Testis (tissue), 3 donors: Measurements from ENCODE around the gene GSG1. TPM values are rescaled to one million over a fixed set of nuclear protein-coding genes. Genes with fewer than 3 reads are reported as not detected.

Experiments
- DNase-seq: peaks from one replicate; pipeline ENCODE4 v3.0.0-alpha.2; 2019
- H3K27ac ChIP-seq, 2 donors: fragments of 200-600 bp; sonication (generic); one replicate each; pipeline ENCODE4 v1.5.1; 2019
- H3K27me3 ChIP-seq: fragments of 200-600 bp; sonication (generic); one replicate; pipeline ENCODE4 v1.5.1; 2019
- H3K36me3 ChIP-seq: fragments of 200-600 bp; sonication (generic); one replicate; pipeline ENCODE4 v1.5.1; 2017; ENCODE audit warnings: low read depth; ENCODE audit errors: missing control alignments
- H3K4me1 ChIP-seq: fragments of 200-600 bp; sonication (generic); one replicate; pipeline ENCODE4 v1.5.1; 2019
- H3K4me3 ChIP-seq, 2 donors: fragments of 200-600 bp; sonication (generic); one replicate each; pipeline ENCODE4 v1.5.1; 2017 to 2019
- H3K9me3 ChIP-seq: fragments of 200-600 bp; sonication (generic); one replicate; pipeline ENCODE4 v1.5.1; 2017
- CTCF ChIP-seq, 3 experiments: fragments of 450-650 bp in 2 of 3; fragments of 200-600 bp in 1 of 3; sonication (generic) in 1 of 3; IDR thresholded peaks; one replicate each; pipeline ENCODE4 v1.5.1; 2016 to 2019; ENCODE audit warnings: antibody characterized with exemption in 3 of 3, mild to moderate bottlenecking in 2 of 3, moderate library complexity in 1 of 3
- POLR2A ChIP-seq: fragments of 450-650 bp; IDR thresholded peaks from one replicate; pipeline ENCODE4 v1.6.1; 2017; ENCODE audit warnings: antibody characterized with exemption, mild to moderate bottlenecking, moderate library complexity
- WGBS, 2 donors: methylation state at CpG; one replicate each; pipeline ENCODE4 v1.1.5; 2018; 5-methylcytosine and 5-hydroxymethylcytosine counted together
- intact Hi-C: fragments of 100-400 bp; cut with DNase I; formaldehyde crosslinking; loops from one replicate; pipeline ENCODE4 v1.15.1; 2023; ENCODE audit warnings: low total_unique reads
- polyA plus RNA-seq: library from polyadenylated mRNA; stranded (reverse); fragments of 350-450 nt; fragmentation: Illumina TruSeq; extraction: RNeasy Lipid Tissue Mini Kit (QIAGEN cat#74804); gene quantifications from one replicate; pipeline ENCODE4 v1.2.3, GENCODE V29; 2014; ENCODE audit warnings: low read depth, low replicate concordance; ENCODE audit not compliant: insufficient read depth
- total RNA-seq, 2 donors: library from RNA; depleted of rRNA; stranded (reverse); fragments of >200 nt; gene quantifications; one replicate each; pipeline ENCODE4 v1.2.3, GENCODE V29; 2016

GSG1 gene
- total and polyA plus RNA-seq, 3 donors from 2014 or later, result 133 to 695 (median 449) TPM

DNA sequence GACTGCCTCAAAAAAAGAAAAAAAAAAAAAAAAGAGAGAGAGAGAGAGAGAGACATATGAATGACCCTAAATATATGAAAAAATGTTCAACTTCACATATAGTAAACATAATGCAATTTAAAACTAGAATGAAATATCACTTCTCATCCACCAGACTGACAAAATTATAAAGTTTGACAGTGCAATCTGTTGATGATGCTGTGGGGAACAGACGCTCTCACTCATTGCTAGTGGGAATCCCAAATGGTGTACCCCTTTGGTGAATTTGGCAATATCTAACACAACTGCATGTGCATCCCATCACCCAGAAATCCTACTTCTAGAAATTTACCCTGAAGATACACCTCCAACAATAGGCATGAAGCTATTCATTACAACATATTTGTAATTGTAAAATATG is 2.3 kb upstream of the GSG1 start:
- TF ChIP-seq CTCF (IDR thresholded peaks at IDR 0.05) (no peak), POLR2A (no peak)
- DNase-seq, result no peak
- 94 to 97% methylated on average over 1 of the region's 1 CpG for WGBS, 2 donors

DNA sequence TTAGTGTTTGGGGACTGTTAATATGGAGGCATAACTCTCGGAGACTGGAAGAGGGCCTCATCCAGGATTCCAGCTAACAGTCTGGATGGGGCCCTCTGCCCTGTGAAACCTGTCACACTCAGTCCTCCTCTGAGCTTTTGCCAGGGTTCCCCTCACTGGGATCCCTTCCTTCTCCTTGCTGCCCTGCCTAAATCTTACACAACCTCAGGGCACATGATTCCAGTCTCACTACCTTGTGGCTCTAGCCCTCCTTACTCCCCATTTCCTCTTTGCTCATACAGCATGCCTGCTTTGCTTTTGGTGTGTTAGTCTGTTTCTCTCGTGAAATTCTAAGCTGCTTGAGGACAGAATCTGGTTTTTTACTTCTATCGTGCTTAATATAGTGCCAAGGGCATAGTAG is 942 bp upstream of the GSG1 start:
- DNase-seq, result no peak
- no peaks in the 10 kb centered on the region for H3K9me3 ChIP-seq
- H3K4me1 ChIP-seq, result peaks cover 24% of the 10 kb centered on the region
- no peaks in the 10 kb centered on the region for H3K27me3 ChIP-seq
- no peak overlapping the region for H3K27ac ChIP-seq
- H3K4me3 ChIP-seq, result no peak overlapping the region
- intact Hi-C loops, result loop anchor here (5.0 kb wide), 1 partner anchor 93 kb away; the partner anchor contains the start of gene EMP1
- 90 to 91% methylated on average over 3 of the region's 3 CpGs for WGBS, 2 donors
- H3K36me3 ChIP-seq, result no peaks in the 10 kb centered on the region
- no peak for TF ChIP-seq CTCF (IDR thresholded peaks at IDR 0.05)
- TF ChIP-seq POLR2A, result no peak

More for the DNA sequence above, 2.3 kb upstream of the GSG1 start:
- Histone ChIP-seq H3K27me3 (no peaks in the 10 kb centered on the region), H3K9me3 (no peaks in the 10 kb centered on the region), H3K4me1 (peaks cover 15% of the 10 kb centered on the region), H3K36me3 (no peaks in the 10 kb centered on the region), H3K27ac (no peak overlapping the region), H3K4me3 (no peak overlapping the region)
- intact Hi-C loops, result no loop called here

DNA sequence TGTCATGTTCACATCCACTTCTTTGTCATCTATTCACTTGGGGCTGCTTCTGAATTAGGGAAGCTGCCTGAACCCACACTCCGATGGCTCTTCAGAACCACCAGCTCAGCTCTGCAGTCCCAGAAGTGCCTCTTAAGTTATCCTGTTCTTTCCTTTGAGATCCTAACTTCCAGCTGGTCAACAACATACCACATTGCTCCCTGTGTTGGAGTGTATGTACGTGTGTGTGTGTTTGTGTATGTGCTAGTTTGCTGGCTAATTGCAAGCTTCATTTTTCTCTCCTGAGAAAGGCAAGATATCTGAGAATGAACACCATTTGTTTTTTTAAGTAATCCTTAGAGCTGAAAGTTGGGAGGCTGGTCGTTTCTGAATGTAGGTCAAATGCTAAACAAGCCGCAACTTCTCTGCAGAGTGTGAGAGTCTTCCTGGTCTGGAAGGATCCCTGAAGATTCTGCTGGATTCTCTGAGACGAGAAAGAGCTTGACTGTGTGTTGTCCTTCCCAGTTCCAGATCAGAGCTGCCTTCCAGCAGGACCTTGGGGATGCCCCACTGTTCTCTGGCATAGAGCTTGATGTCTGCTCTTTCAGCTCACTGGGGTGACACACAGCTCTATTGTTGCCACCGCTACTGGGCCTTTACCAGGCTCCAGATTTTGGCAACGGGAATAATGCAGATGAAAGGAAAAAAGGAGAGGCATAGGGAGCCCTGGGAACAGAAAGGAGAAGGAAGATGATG is 839 bp downstream of the GSG1 start:
- WGBS, 2 donors, result 48 to 51% methylated on average over 7 of the region's 7 CpGs
- Histone ChIP-seq H3K9me3 (no peaks in the 10 kb centered on the region), H3K4me1 (peaks cover 24% of the 10 kb centered on the region), H3K4me3 (no peak overlapping the region), H3K27me3 (no peaks in the 10 kb centered on the region), H3K36me3 (no peaks in the 10 kb centered on the region), H3K27ac (peak overlapping the region in 1 of 2 donors; percentile 95)
- intact Hi-C loops, result loop anchor here (5.0 kb wide), 1 partner anchor 95 kb away; the partner anchor contains the start of gene EMP1
- TF ChIP-seq CTCF (IDR thresholded peaks at IDR 0.05), result no peak
- TF ChIP-seq POLR2A, result no peak
- no peak for DNase-seq

DNA sequence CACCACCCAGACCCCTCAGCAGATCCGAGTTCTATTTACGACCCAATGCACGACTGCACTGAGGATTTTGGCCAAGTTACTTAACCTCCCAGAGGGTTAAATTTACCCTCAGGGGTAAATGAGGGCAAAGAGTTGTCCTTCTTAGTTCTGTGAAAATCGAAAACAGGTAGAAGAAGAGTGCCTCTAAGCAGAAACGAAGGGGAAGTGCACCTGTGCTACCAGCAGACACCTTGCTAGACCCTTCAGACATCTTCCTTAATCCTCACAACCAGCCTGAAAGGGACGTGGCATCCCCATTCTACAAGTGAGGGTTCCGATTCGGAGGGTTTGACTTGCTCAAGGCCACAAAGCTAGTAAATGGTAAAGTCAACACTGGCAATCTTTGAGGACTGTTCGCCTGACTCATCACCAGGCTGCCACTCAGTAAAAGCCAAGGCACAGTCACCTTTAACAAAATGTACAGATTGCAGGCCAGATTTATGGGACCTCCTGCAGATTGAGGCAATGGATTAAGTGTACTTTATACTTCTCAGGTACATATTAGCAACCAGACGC is 1.6 kb downstream of the GSG1 start:
- TF ChIP-seq POLR2A, result no peak
- TF ChIP-seq CTCF (IDR thresholded peaks at IDR 0.05), result no peak
- peaks cover 27% of the 10 kb centered on the region for H3K4me1 ChIP-seq
- no peaks in the 10 kb centered on the region for H3K9me3 ChIP-seq
- no peaks in the 10 kb centered on the region for H3K27me3 ChIP-seq
- WGBS, 2 donors, result 45 to 55% methylated on average over 10 of the region's 10 CpGs
- DNase-seq, result no peak
- peak overlapping the region; percentile 86 to 95 for H3K27ac ChIP-seq
- H3K4me3 ChIP-seq, result peak overlapping the region; percentile 67 to 74
- H3K36me3 ChIP-seq, result no peaks in the 10 kb centered on the region
- intact Hi-C loops, result loop anchor here (5.0 kb wide), 1 partner anchor 95 kb away; the partner anchor contains the start of gene EMP1
